H1 (cell line): ENCODE results near the gene ZNF521. TPM values are rescaled to one million over a fixed set of nuclear protein-coding genes. Genes with fewer than 3 reads are reported as not detected.

Experiments used
- CTCF ChIA-PET: fragments of 300-600 bp; sonication (Branson Sonifier 250); formaldehyde crosslinking; loops from one replicate; lab custom pipeline; 2021; ENCODE audit not compliant: partially characterized antibody; lab: Charles Lee
- POLR2A ChIA-PET: fragments of 300-600 bp; sonication (Branson Sonifier 250); formaldehyde crosslinking; loops from one replicate; lab custom pipeline; 2021; ENCODE audit warnings: inconsistent platforms; ENCODE audit not compliant: partially characterized antibody; lab: Charles Lee
- DNase-seq, 2 experiments: peaks; one replicate each; pipeline versions ENCODE4 v3.0.0 to v3.0.0-alpha.2; 2010 to 2022; ENCODE audit warnings: low spot score in 2 of 2, low read depth in 1 of 2, mixed read lengths in 1 of 2
- FAIRE-seq: peaks from 2 replicates; lab custom pipeline; 2011; peaks lifted over from hg19 to GRCh38; lab: Jason Lieb, UNC
- H2AFZ ChIP-seq: 2 replicates; pipeline ENCODE4 v1.8.1; 2012; ENCODE audit warnings: low read length, inconsistent platforms
- H2AK5ac ChIP-seq: 2 replicates; pipeline ENCODE4 v1.6.1; 2013; ENCODE audit warnings: low read depth, low read length
- H2BK120ac ChIP-seq: replicated peaks from 2 replicates; pipeline ENCODE3; 2013; ENCODE audit warnings: low read depth, low read length, inconsistent platforms
- H2BK12ac ChIP-seq: 2 replicates; pipeline ENCODE4 v1.6.1; 2013; ENCODE audit warnings: low read depth, low read length
- H2BK15ac ChIP-seq: 2 replicates; pipeline ENCODE4 v1.6.1; 2013; ENCODE audit warnings: low read length
- H2BK20ac ChIP-seq: 2 replicates; pipeline ENCODE4 v1.6.1; 2013; ENCODE audit warnings: low read length
- H2BK5ac ChIP-seq: 2 replicates; pipeline ENCODE4 v1.6.1; 2013; ENCODE audit warnings: low read depth, low read length
- H3K14ac ChIP-seq: 2 replicates; pipeline ENCODE4 v1.6.1; 2013; ENCODE audit warnings: inconsistent platforms; ENCODE audit not compliant: insufficient read length
- H3K18ac ChIP-seq: 2 replicates; pipeline ENCODE4 v1.6.1; 2013; ENCODE audit warnings: low read length; ENCODE audit errors: extremely low read depth
- H3K23ac ChIP-seq: 2 replicates; pipeline ENCODE4 v1.6.1; 2013; ENCODE audit warnings: inconsistent platforms; ENCODE audit not compliant: insufficient read length
- H3K23me2 ChIP-seq: 2 replicates; pipeline ENCODE4 v1.6.1; 2013; ENCODE audit warnings: low read depth, low read length
- H3K27ac ChIP-seq: 2 replicates; pipeline ENCODE4 v1.6.1; 2011; ENCODE audit warnings: low read depth, low read length, inconsistent platforms
- H3K27me3 ChIP-seq, 4 experiments: replicated peaks in 1 of 4; 1 replicate in 1 of 4; 2 replicates in 3 of 4; pipeline versions ENCODE4 v1.6.1 to v1.8.1; 2011 to 2013; ENCODE audit warnings: low read length in 3 of 4, mild to moderate bottlenecking in 3 of 4, inconsistent platforms in 2 of 4, mixed read lengths in 2 of 4, moderate library complexity in 1 of 4; ENCODE audit not compliant: control insufficient read depth in 3 of 4, insufficient read depth in 3 of 4; ENCODE audit errors: extremely low read depth in 1 of 4
- H3K36me3 ChIP-seq, 4 experiments: 2 replicates each; pipeline versions ENCODE4 v1.6.1 to v1.8.1; 2011 to 2013; ENCODE audit warnings: mild to moderate bottlenecking in 4 of 4, low read length in 3 of 4, moderate library complexity in 2 of 4, control low read depth in 1 of 4, inconsistent platforms in 1 of 4; ENCODE audit not compliant: insufficient read depth in 4 of 4, control insufficient read depth in 2 of 4
- H3K4ac ChIP-seq: replicated peaks from 2 replicates; pipeline ENCODE3; 2013; ENCODE audit warnings: low read length, low read depth, mixed read lengths, inconsistent platforms; ENCODE audit not compliant: insufficient read length
- H3K4me1 ChIP-seq, 4 experiments: replicated peaks in 1 of 4; 1 replicate in 1 of 4; 2 replicates in 3 of 4; pipeline versions ENCODE4 v1.6.1 to v1.8.1; 2011 to 2013; ENCODE audit warnings: low read length in 3 of 4, inconsistent platforms in 2 of 4, mixed read lengths in 1 of 4; ENCODE audit not compliant: insufficient read depth in 4 of 4, control insufficient read depth in 3 of 4
- H3K4me2 ChIP-seq, 2 experiments: 2 replicates each; pipeline versions ENCODE4 v1.6.1 to v1.8.1; 2011 to 2013; ENCODE audit warnings: low read depth in 2 of 2, low read length in 2 of 2, control low read depth in 1 of 2, inconsistent platforms in 1 of 2, mild to moderate bottlenecking in 1 of 2; ENCODE audit not compliant: insufficient read depth in 1 of 2
- H3K4me3 ChIP-seq, 4 experiments: fragments of 200-600, 300-600 bp in 1 of 4; sonication (generic), shearing (Covaris generic), sonication (Bioruptor Twin) in 1 of 4; 2 replicates each; pipeline versions ENCODE4 v1.5.1 to v1.8.1; 2011 to 2016; ENCODE audit warnings: low read length in 4 of 4, low read depth in 3 of 4, control low read depth in 2 of 4, inconsistent platforms in 2 of 4, mild to moderate bottlenecking in 2 of 4, mixed read lengths in 1 of 4, moderate library complexity in 1 of 4; ENCODE audit not compliant: insufficient read depth in 2 of 4; ENCODE audit errors: extremely low read depth in 1 of 4
- H3K56ac ChIP-seq: replicated peaks from 2 replicates; pipeline ENCODE3; 2013; ENCODE audit warnings: low read depth, mild to moderate bottlenecking, mixed read lengths, low read length, inconsistent platforms; ENCODE audit not compliant: insufficient read length
- H3K79me1 ChIP-seq: 2 replicates; pipeline ENCODE4 v1.6.1; 2013; ENCODE audit warnings: low read depth, low read length, control low read depth
- H3K79me2 ChIP-seq, 2 experiments: 2 replicates each; pipeline versions ENCODE4 v1.6.1 to v1.8.1; 2012 to 2013; ENCODE audit warnings: low read length in 2 of 2, mild to moderate bottlenecking in 2 of 2, inconsistent platforms in 1 of 2; ENCODE audit not compliant: insufficient read depth in 2 of 2, control insufficient read depth in 1 of 2
- H3K9ac ChIP-seq, 4 experiments: replicated peaks in 1 of 4; 1 replicate in 1 of 4; 2 replicates in 3 of 4; pipeline versions ENCODE4 v1.6.1 to v1.8.1; 2011 to 2013; ENCODE audit warnings: low read depth in 3 of 4, low read length in 3 of 4, control low read depth in 2 of 4, mild to moderate bottlenecking in 2 of 4, moderate library complexity in 2 of 4, inconsistent platforms in 1 of 4; ENCODE audit errors: extremely low read depth in 1 of 4
- H3K9me3 ChIP-seq, 2 experiments: 2 replicates each; pipeline versions ENCODE4 v1.6.1 to v1.8.1; 2012 to 2013; ENCODE audit warnings: mild to moderate bottlenecking in 2 of 2, moderate library complexity in 2 of 2, control low read depth in 1 of 2, inconsistent platforms in 1 of 2, low read depth in 1 of 2, low read length in 1 of 2, mixed read lengths in 1 of 2; ENCODE audit not compliant: insufficient read depth in 2 of 2
- H4K20me1 ChIP-seq, 2 experiments: replicated peaks in 1 of 2; 2 replicates each; pipeline versions ENCODE3 to v1.8.1; 2011 to 2013; ENCODE audit warnings: inconsistent platforms in 2 of 2, low read length in 2 of 2, mild to moderate bottlenecking in 1 of 2; ENCODE audit not compliant: insufficient read depth in 2 of 2, control insufficient read depth in 1 of 2
- H4K5ac ChIP-seq: 2 replicates; pipeline ENCODE4 v1.6.1; 2013; ENCODE audit warnings: low read length, low read depth, mixed read lengths, inconsistent platforms; ENCODE audit not compliant: insufficient read length
- H4K8ac ChIP-seq: 2 replicates; pipeline ENCODE4 v1.8.0; 2013; ENCODE audit warnings: mild to moderate bottlenecking, moderate library complexity, low read length, inconsistent platforms; ENCODE audit not compliant: insufficient read depth; ENCODE audit errors: extremely low read depth
- H4K91ac ChIP-seq: replicated peaks from 2 replicates; pipeline ENCODE3; 2013; ENCODE audit warnings: low read length, mixed read lengths, inconsistent platforms; ENCODE audit not compliant: insufficient read length
- PHF8 ChIP-seq: fragments of 200-600 bp; sonication (generic); conservative IDR thresholded peaks from 2 replicates; pipeline ENCODE4 v1.7.1; 2012; ENCODE audit warnings: low read depth, mild to moderate bottlenecking, inconsistent platforms, low read length, moderate library complexity
- RAD21 ChIP-seq, 2 experiments: IDR thresholded peaks in 1 of 2; conservative IDR thresholded peaks in 1 of 2; 2 replicates each; pipeline ENCODE4 v1.6.1; 2011; ENCODE audit warnings: low read depth in 2 of 2, low read length in 2 of 2, improper control_type of control experiment in 1 of 2, inconsistent platforms in 1 of 2, mild to moderate bottlenecking in 1 of 2, moderate library complexity in 1 of 2
- WGBS, 2 experiments: shearing (Covaris generic) in 1 of 2; methylation state at CpG; one replicate each; pipeline versions ENCODE4 v1.1.6 to v1.1.7; 2013 to 2015; ENCODE audit warnings: low lambda C conversion rate in 2 of 2, mixed read lengths in 2 of 2, inconsistent platforms in 1 of 2, low coverage in 1 of 2, missing lambda C conversion rate in 1 of 2; ENCODE audit not compliant: insufficient replicate concordance in 2 of 2, insufficient coverage in 1 of 2, insufficient read length in 1 of 2; ENCODE audit errors: extremely low coverage in 1 of 2, missing lambda C conversion rate in 1 of 2; 5-methylcytosine and 5-hydroxymethylcytosine counted together
- polyA plus RNA-seq, 7 experiments: library from polyadenylated mRNA; depleted of rRNA in 3 of 7; stranded (reverse) in 5 of 7; unstranded in 2 of 7; fragments of >200 nt in 5 of 7; fragments of 200-250 nt in 2 of 7; gene quantifications; 1 replicate in 5 of 7; 2 replicates in 1 of 7; 4 replicates in 1 of 7; pipeline versions ENCODE4 v1.2.1 to v1.2.3, GENCODE V29; 2011 to 2013; ENCODE audit warnings: missing spikeins in 2 of 7, mixed read lengths in 2 of 7
- total RNA-seq: library from RNA; stranded (reverse); fragmentation: NEBNext Ultra II Directional; extraction: Animal tissue kit (Norgen Biotek cat#: 25700); gene quantifications from 2 replicates; pipeline ENCODE4 v1.2.1, GENCODE V29; 2021

ZNF521 gene
- total and polyA plus RNA-seq, 2 of the 8 experiments (the other 6 are each of a cell fraction or from before 2014, with no cell fraction given): 9.5 to 15.8 TPM

DNA sequence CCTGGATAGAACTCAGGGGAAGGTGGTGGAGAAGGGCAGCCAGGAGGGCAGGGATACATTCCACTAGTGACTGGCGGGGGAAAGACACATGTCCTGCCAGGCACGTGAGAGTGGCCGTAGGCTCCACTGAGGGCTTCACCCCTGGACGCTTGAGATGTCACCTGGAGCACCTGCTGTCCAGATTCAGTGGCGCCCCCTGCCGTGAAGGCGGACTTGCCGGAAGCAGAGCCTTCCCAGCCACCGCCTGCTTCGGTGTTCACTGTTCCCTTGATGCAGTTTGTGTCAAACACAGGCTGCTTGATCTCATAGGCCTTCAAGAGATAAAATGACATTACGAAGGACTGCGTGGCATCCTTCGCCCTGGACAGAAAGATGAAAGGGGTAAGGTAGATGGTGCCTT is 335.3 kb downstream of the ZNF521 start:
- H3K27ac ChIP-seq: no peak overlapping the region
- no peak overlapping the region for H3K14ac ChIP-seq
- no peaks in the 10 kb centered on the region for H3K23me2 ChIP-seq
- no peak overlapping the region for H2AFZ ChIP-seq
- H3K79me1 ChIP-seq: no peaks in the 10 kb centered on the region
- H3K36me3 ChIP-seq: no peaks in the 10 kb centered on the region
- no peaks in the 10 kb centered on the region for H3K79me2 ChIP-seq
- no peak overlapping the region for H2BK15ac ChIP-seq
- DNase-seq (no peak), FAIRE-seq (no peak)
- no peak for TF ChIP-seq PHF8
- TF ChIP-seq RAD21 (IDR thresholded peaks at IDR 0.05 in 1 of 2, conservative IDR thresholded peaks at IDR 0.05 in 1 of 2; ENCODE audit: low read depth in 2 of 2, low read length in 2 of 2): peak in 1 of 2 experiments; percentile 34; a peak in 1 of 4 replicates
- H3K18ac ChIP-seq: no peak overlapping the region
- no peak overlapping the region for H3K23ac ChIP-seq
- H3K4ac ChIP-seq: no peak overlapping the region
- no peak overlapping the region for H2BK5ac ChIP-seq
- H2AK5ac ChIP-seq: no peak overlapping the region
- H4K91ac ChIP-seq: no peak overlapping the region
- no peak overlapping the region for H3K56ac ChIP-seq
- POLR2A ChIA-PET: interaction anchor here (0.7 kb wide), 1 partner anchor 259 kb away, joined by 3 read pairs; no protein-coding TSS in a partner anchor
- H3K9me3 ChIP-seq: no peaks in the 10 kb centered on the region
- H2BK20ac ChIP-seq: no peak overlapping the region
- no peaks in the 10 kb centered on the region for H3K27me3 ChIP-seq
- no peak overlapping the region for H2BK120ac ChIP-seq
- no peak overlapping the region for H3K9ac ChIP-seq
- no peak overlapping the region for H2BK12ac ChIP-seq
- no peak overlapping the region for H3K4me3 ChIP-seq
- 95% methylated on average over 13 of the region's 13 CpGs; no CpG with 5 or more reads in 1 of the 2 experiments for WGBS, 2 experiments
- no peak overlapping the region for H3K4me2 ChIP-seq
- H3K4me1 ChIP-seq: no peaks in the 10 kb centered on the region
- H4K8ac ChIP-seq: no peak overlapping the region
- H4K20me1 ChIP-seq: no peaks in the 10 kb centered on the region
- CTCF ChIA-PET: interaction anchor here (1.1 kb wide), 1 partner anchor 13 kb away, joined by 5 read pairs; no protein-coding TSS in a partner anchor
- H4K5ac ChIP-seq: no peak overlapping the region
